ENCODE measurements around the gene RDM1. TPM values are rescaled to one million over a fixed set of nuclear protein-coding genes. Genes with fewer than 3 reads are reported as not detected.

The RDM1 gene
- total RNA-seq, 4 donors from 2014 or later: not detected

DNA sequence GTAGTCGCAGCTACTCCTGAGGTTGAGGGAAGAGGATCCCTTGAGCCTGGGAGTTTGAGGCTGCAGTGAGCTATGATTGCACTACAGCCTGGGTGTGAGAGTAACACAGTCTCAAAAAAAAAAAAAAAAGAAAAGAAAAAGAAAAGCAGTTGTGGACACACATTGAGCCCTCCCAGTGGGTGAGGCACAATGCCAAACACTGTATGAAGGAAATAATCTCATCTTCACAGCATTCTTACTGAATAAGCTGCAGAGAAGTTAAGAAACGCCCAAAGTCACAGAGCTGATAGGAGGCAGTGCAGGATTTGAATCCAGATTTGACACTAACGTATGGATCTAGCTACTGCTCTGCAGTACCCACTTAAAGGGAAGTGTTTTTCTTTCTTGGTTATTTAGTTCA, 18.8 kb upstream of the RDM1 start:
- intact Hi-C loops (cut with DNase I; ENCODE audit: low total_unique reads): no loop called here

DNA sequence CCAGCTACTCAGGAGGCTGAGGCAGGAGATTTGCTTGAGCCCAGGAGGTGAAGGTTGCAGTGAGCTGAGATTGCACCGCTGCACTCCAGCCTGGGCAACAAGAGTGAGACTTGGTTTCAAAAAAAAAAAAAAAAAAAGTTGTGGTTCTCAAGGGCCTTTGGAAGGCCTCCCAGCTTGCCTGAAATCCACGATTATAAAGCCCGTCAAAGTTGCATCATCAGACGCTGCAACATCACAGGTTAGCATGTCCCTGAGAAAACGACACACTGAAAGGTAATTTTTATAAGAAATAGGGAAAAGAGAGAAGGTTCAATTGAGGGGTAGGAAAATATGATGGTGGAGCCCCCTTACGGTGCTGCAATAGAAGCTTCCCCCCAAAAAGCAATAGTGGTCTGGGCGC, 17.5 kb upstream of the RDM1 start:
- intact Hi-C loops (cut with DNase I; ENCODE audit: low total_unique reads): no loop called here
- no peak for DNase-seq
- Histone ChIP-seq H3K4me3 (no peak overlapping the region), H3K27ac (no peak overlapping the region), H3K36me3 (no peaks in the 10 kb centered on the region), H3K27me3 (peaks cover 0 to 2% (median 0%) of the 10 kb centered on the region in 3 donors), H3K4me1 (no peaks in the 10 kb centered on the region), H3K9me3 (no peaks in the 10 kb centered on the region)
- in situ Hi-C loops (cut with MboI; ENCODE audit: low sequenced_read_pairs in 4 of 4): no loop called here
- no peak for ATAC-seq
- TF ChIP-seq POLR2A (IDR thresholded peaks at IDR 0.05): no peak
- TF ChIP-seq, protein P1, sequence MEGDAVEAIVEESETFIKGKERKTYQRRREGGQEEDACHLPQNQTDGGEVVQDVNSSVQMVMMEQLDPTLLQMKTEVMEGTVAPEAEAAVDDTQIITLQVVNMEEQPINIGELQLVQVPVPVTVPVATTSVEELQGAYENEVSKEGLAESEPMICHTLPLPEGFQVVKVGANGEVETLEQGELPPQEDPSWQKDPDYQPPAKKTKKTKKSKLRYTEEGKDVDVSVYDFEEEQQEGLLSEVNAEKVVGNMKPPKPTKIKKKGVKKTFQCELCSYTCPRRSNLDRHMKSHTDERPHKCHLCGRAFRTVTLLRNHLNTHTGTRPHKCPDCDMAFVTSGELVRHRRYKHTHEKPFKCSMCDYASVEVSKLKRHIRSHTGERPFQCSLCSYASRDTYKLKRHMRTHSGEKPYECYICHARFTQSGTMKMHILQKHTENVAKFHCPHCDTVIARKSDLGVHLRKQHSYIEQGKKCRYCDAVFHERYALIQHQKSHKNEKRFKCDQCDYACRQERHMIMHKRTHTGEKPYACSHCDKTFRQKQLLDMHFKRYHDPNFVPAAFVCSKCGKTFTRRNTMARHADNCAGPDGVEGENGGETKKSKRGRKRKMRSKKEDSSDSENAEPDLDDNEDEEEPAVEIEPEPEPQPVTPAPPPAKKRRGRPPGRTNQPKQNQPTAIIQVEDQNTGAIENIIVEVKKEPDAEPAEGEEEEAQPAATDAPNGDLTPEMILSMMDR (IDR thresholded peaks at IDR 0.05 in 4 of 5, conservative IDR thresholded peaks at IDR 0.05 in 1 of 5): no peak

More for the DNA sequence above, 18.8 kb upstream of the RDM1 start:
- no peak for ATAC-seq
- no peaks in the 10 kb centered on the region for H3K4me1 ChIP-seq
- H3K9me3 ChIP-seq: no peaks in the 10 kb centered on the region
- no peak overlapping the region for H3K4me3 ChIP-seq
- no peak for DNase-seq
- H3K36me3 ChIP-seq: no peaks in the 10 kb centered on the region
- no peak overlapping the region for H3K27ac ChIP-seq
- no peaks in the 10 kb centered on the region for H3K27me3 ChIP-seq
- in situ Hi-C loops (cut with MboI; ENCODE audit: low sequenced_read_pairs in 4 of 4): no loop called here
- TF ChIP-seq POLR2A (IDR thresholded peaks at IDR 0.05): no peak
- TF ChIP-seq, protein P1 (IDR thresholded peaks at IDR 0.05 in 4 of 5, conservative IDR thresholded peaks at IDR 0.05 in 1 of 5): no peak

DNA sequence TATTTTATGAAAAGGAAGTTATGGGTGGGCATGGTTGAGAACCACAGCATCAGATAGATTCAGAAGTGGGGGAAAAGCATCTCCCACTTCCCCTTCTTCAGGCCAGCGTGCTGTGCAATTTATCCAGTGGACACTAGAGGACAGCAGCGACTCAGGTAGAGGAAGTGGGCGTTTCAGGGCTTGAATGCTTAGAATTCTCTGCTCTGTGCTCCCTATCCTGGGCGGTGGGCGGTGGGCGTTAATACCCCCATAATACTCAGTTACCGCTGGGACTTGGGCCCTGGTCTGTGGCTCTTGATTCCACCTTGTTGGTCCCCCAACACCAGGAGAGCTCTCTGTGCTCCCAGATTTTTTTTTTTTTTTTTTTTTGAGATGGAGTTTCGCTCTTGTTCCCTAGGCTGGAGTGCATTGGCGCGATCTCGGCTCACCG, 16.6 kb upstream of the RDM1 start:
- TF ChIP-seq, protein P1 (IDR thresholded peaks at IDR 0.05 in 4 of 5, conservative IDR thresholded peaks at IDR 0.05 in 1 of 5): peak in 4 of 5 experiments; percentile 26 to 57 (median 40)
- no peak for TF ChIP-seq POLR2A (IDR thresholded peaks at IDR 0.05)
- Histone ChIP-seq H3K27me3 (peaks cover 0 to 2% (median 0%) of the 10 kb centered on the region in 3 donors), H3K4me3 (no peak overlapping the region), H3K27ac (no peak overlapping the region), H3K4me1 (no peaks in the 10 kb centered on the region), H3K9me3 (no peaks in the 10 kb centered on the region), H3K36me3 (no peaks in the 10 kb centered on the region)
- in situ Hi-C loops (cut with MboI; ENCODE audit: low sequenced_read_pairs in 4 of 4) (no loop called here), intact Hi-C loops (cut with DNase I; ENCODE audit: low total_unique reads) (no loop called here)
- DNase-seq (no peak), ATAC-seq (no peak)

GRCh38 chr17:35944151-35944550, 13.6 kb upstream of the RDM1 start:
- Histone ChIP-seq H3K4me3 (no peak overlapping the region), H3K27me3 (peaks cover 0 to 2% (median 0%) of the 10 kb centered on the region in 3 donors), H3K4me1 (no peaks in the 10 kb centered on the region), H3K36me3 (no peaks in the 10 kb centered on the region), H3K9me3 (no peaks in the 10 kb centered on the region), H3K27ac (no peak overlapping the region)
- TF ChIP-seq POLR2A (IDR thresholded peaks at IDR 0.05): no peak
- TF ChIP-seq, protein P1 (IDR thresholded peaks at IDR 0.05 in 4 of 5, conservative IDR thresholded peaks at IDR 0.05 in 1 of 5): no peak
- ATAC-seq (no peak), DNase-seq (no peak)
- intact Hi-C loops (cut with DNase I; ENCODE audit: low total_unique reads) (no loop called here), in situ Hi-C loops (cut with MboI; ENCODE audit: low sequenced_read_pairs in 4 of 4) (no loop called here)

- no peaks in the 10 kb centered on the region for H3K36me3 ChIP-seq
- no peaks in the 10 kb centered on the region for H3K4me1 ChIP-seq
- TF ChIP-seq, protein P1 (IDR thresholded peaks at IDR 0.05 in 4 of 5, conservative IDR thresholded peaks at IDR 0.05 in 1 of 5): no peak
- no peak for TF ChIP-seq POLR2A (IDR thresholded peaks at IDR 0.05)
- intact Hi-C loops (cut with DNase I; ENCODE audit: low total_unique reads): no loop called here
- no peak within 1 kb of the TSS for H3K4me3 ChIP-seq
- in situ Hi-C loops (cut with MboI; ENCODE audit: low sequenced_read_pairs in 4 of 4): no loop called here
- peaks cover 0 to 2% (median 0%) of the 10 kb centered on the region in 3 donors for H3K27me3 ChIP-seq
- no peak for DNase-seq
- ATAC-seq: no peak
- no peaks in the 10 kb centered on the region for H3K9me3 ChIP-seq
- H3K27ac ChIP-seq: no peak within 1 kb of the TSS
These were observed 13.0 kb upstream of the RDM1 start, which contains the start of gene LYZL6 for GRCh38 chr17:35943537-35943936. TSS of gene LYZL6 (minus strand) at chr17:35943713. CDS start at chr17:35939356, 4,357 bp downstream.

All from gastrocnemius medialis (tissue), 4 donors.